GM18951 (cell line): ENCODE results near the gene LILRB4.
"Not testable (repeated sequence)": the region's sequence is repeated elsewhere in the genome, so short reads cannot be mapped to it uniquely, and the experiment has no call there.

Source experiments
- POLR2A ChIP-seq: IDR thresholded peaks from 4 replicates; pipeline ENCODE4 v1.6.1; 2011; ENCODE audit warnings: mild to moderate bottlenecking; ENCODE audit not compliant: insufficient read length, insufficient read depth; ENCODE audit errors: extremely low read depth
- in situ Hi-C: fragments of 300-500 bp; cut with MboI; formaldehyde crosslinking; loops from one replicate; pipeline ENCODE4 v1.12.0; 2022; ENCODE audit warnings: low sequenced_read_pairs, mixed read lengths, inconsistent platforms; ENCODE audit not compliant: unreplicated experiment

The LILRB4 gene

GRCh38 chr19:54696766-54697165 is 34.0 kb downstream of the LILRB4 start:
- TF ChIP-seq POLR2A, result no peak
- in situ Hi-C loops, result no loop called here

- in situ Hi-C loops, result not testable (repeated sequence)
These were observed 34.9 kb downstream of the LILRB4 start for GRCh38 chr19:54697716-54698115.

GRCh38 chr19:54704928-54705327 is 42.1 kb downstream of the LILRB4 start:
- no peak for TF ChIP-seq POLR2A
- in situ Hi-C loops, result no loop called here

- in situ Hi-C loops, result no loop called here
These were observed 45.2 kb downstream of the LILRB4 start for GRCh38 chr19:54707962-54708361.

GRCh38 chr19:54708781-54709180 is 46.0 kb downstream of the LILRB4 start:
- in situ Hi-C loops, result no loop called here

More at GRCh38 chr19:54707962-54708361, 45.2 kb downstream of the LILRB4 start:
- TF ChIP-seq POLR2A, result no peak

GRCh38 chr19:54709212-54709948 is 46.6 kb downstream of the LILRB4 start:
- in situ Hi-C loops, result no loop called here
- TF ChIP-seq POLR2A, result no peak

More at GRCh38 chr19:54708781-54709180, 46.0 kb downstream of the LILRB4 start:
- TF ChIP-seq POLR2A, result no peak

GRCh38 chr19:54709956-54710355 is 47.2 kb downstream of the LILRB4 start:
- in situ Hi-C loops, result not testable (repeated sequence)
